WTC11 (cell line): ENCODE data around the gene MRPL14. TPM values are rescaled to one million over a fixed set of nuclear protein-coding genes. Genes with fewer than 3 reads are reported as not detected.

Source experiments
- ATAC-seq: fragments of 200-7000 bp; cut with Tn5 transposase; 2 replicates; pipeline ENCODE4 v1.10.0; 2021; ENCODE audit warnings: mild to moderate bottlenecking, moderate library complexity
- CTCF ChIA-PET: fragments of 300-600 bp; sonication (Branson Sonifier 250); formaldehyde crosslinking; loops from one replicate; lab custom pipeline; 2021; ENCODE audit warnings: antibody characterized with exemption; lab: Charles Lee
- POLR2A ChIA-PET: fragments of 350-600 bp; sonication (Branson Sonifier 250); formaldehyde crosslinking; loops from one replicate; lab custom pipeline; 2021; ENCODE audit warnings: antibody characterized with exemption; lab: Charles Lee
- DNase-seq: peaks from one replicate; pipeline ENCODE4 v3.0.0; 2021; ENCODE audit warnings: low spot score
- H3K27ac Mint-ChIP-seq: 2 replicates; pipeline ENCODE4 v1.8.0; 2021; ENCODE audit warnings: mixed read lengths
- H3K27me3 Mint-ChIP-seq: 2 replicates; pipeline ENCODE4 v1.8.0; 2021; ENCODE audit warnings: low read depth, mild to moderate bottlenecking, moderate library complexity, mixed read lengths
- H3K36me3 Mint-ChIP-seq: 2 replicates; pipeline ENCODE4 v1.8.0; 2021; ENCODE audit warnings: mixed read lengths
- H3K4me1 Mint-ChIP-seq: 2 replicates; pipeline ENCODE4 v1.8.0; 2022; ENCODE audit warnings: mixed read lengths
- H3K4me3 Mint-ChIP-seq: 2 replicates; pipeline ENCODE4 v1.8.0; 2021; ENCODE audit warnings: mild to moderate bottlenecking, moderate library complexity, mixed read lengths
- H3K9me3 Mint-ChIP-seq: 2 replicates; pipeline ENCODE4 v1.8.0; 2021; ENCODE audit warnings: mixed read lengths
- GTF2I ChIP-seq: fragments of 250-450 bp; sonication (Bioruptor Pico); conservative IDR thresholded peaks from 2 replicates; pipeline ENCODE4 v1.4.0; 2021; ENCODE audit warnings: mild to moderate bottlenecking
- HMGA2 ChIP-seq: fragments of 250-450 bp; sonication (Bioruptor Pico); IDR thresholded peaks from 2 replicates; pipeline ENCODE4 v1.4.0; 2021; ENCODE audit warnings: mild to moderate bottlenecking, moderate library complexity
- JAZF1 ChIP-seq: fragments of 250-450 bp; sonication (Bioruptor Pico); IDR thresholded peaks from 2 replicates; pipeline ENCODE4 v1.9.0; 2021; ENCODE audit warnings: moderate library complexity, mild to moderate bottlenecking, inconsistent platforms
- KAT7 ChIP-seq: sonication (generic); formaldehyde crosslinking; IDR thresholded peaks from 2 replicates; pipeline ENCODE4 v1.8.1; 2023; ENCODE audit warnings: missing genetic modification reagents, mild to moderate bottlenecking, borderline replicate concordance
- NR1H2 ChIP-seq: sonication (generic); formaldehyde crosslinking; IDR thresholded peaks from 2 replicates; pipeline ENCODE4 v1.9.0; 2021; ENCODE audit warnings: mild to moderate bottlenecking, moderate library complexity, missing genetic modification reagents
- PRRX2 ChIP-seq: fragments of 250-450 bp; sonication (Bioruptor Pico); IDR thresholded peaks from 2 replicates; pipeline ENCODE4 v1.8.0; 2021; ENCODE audit warnings: mild to moderate bottlenecking
- RELA ChIP-seq: sonication (generic); formaldehyde crosslinking; IDR thresholded peaks from 2 replicates; pipeline ENCODE4 v1.8.1; 2022; ENCODE audit warnings: missing genetic modification reagents, mild to moderate bottlenecking, borderline replicate concordance
- SP1 ChIP-seq: sonication (generic); formaldehyde crosslinking; conservative IDR thresholded peaks from 2 replicates; pipeline ENCODE4 v1.8.1; 2022; ENCODE audit warnings: missing genetic modification reagents
- ZNF121 ChIP-seq: sonication (generic); formaldehyde crosslinking; IDR thresholded peaks from 2 replicates; pipeline ENCODE4 v1.8.0; 2023; ENCODE audit warnings: missing genetic modification reagents
- total RNA-seq: library from RNA; stranded (reverse); gene quantifications from 3 replicates; pipeline ENCODE4 v1.2.3, GENCODE V29; 2021
- TF ChIP-seq, protein P1 (sequence below): sonication (generic); formaldehyde crosslinking; IDR thresholded peaks from 2 replicates; pipeline ENCODE4 v1.8.0; 2023; ENCODE audit warnings: missing genetic modification reagents, mild to moderate bottlenecking, borderline replicate concordance
- TF ChIP-seq, protein P2 (sequence below): fragments of 250-450 bp; sonication (Bioruptor Pico); conservative IDR thresholded peaks from 2 replicates; pipeline ENCODE4 v1.9.0; 2021; ENCODE audit warnings: mild to moderate bottlenecking
- TF ChIP-seq, protein P3 (sequence below): fragments of 200-600 bp; IDR thresholded peaks from 2 replicates; pipeline ENCODE4 v1.8.0; 2022; ENCODE audit warnings: antibody characterized with exemption
- TF ChIP-seq, protein P4 (sequence below): sonication (generic); formaldehyde crosslinking; IDR thresholded peaks from 2 replicates; pipeline ENCODE4 v1.8.1; 2023; ENCODE audit warnings: mild to moderate bottlenecking, missing genetic modification reagents, moderate library complexity

MRPL14 gene
- total RNA-seq, 1 experiment from 2014 or later, result 74.2 TPM

DNA sequence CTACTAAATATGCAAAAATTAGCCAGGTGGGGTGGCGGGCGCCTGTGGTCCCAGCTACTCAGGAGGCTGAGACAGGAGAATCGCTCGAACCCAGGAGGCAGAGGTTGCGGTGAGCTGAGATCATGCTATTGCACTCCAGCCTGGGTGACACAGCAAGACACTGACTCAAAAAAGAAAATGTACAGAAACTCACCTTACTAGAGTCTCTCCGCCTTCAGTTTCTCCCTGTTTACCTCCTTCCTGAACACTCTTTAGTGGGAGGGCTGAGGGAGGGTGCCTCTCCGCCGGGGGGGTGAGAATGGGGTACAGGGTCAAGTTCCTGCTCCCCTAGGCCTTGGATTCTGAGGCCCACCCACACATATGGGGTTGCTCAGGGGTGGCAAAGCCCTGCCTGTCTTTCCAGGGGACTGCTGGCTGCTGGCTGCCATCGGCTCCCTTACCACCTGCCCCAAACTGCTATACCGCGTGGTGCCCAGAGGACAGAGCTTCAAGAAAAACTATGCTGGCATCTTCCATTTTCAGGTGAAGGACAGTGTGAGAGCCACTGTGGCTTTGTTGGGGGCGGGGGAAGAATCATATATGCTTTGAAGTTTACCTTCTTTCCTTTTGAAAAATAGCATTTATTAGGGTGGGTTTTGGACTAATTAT lies 44.8 kb upstream of the MRPL14 start (continued):
- TF ChIP-seq PRRX2 (no peak), KAT7 (CRISPR knock-in tag) (no peak), NR1H2 (CRISPR knock-in tag) (no peak)
- TF ChIP-seq, protein P1, sequence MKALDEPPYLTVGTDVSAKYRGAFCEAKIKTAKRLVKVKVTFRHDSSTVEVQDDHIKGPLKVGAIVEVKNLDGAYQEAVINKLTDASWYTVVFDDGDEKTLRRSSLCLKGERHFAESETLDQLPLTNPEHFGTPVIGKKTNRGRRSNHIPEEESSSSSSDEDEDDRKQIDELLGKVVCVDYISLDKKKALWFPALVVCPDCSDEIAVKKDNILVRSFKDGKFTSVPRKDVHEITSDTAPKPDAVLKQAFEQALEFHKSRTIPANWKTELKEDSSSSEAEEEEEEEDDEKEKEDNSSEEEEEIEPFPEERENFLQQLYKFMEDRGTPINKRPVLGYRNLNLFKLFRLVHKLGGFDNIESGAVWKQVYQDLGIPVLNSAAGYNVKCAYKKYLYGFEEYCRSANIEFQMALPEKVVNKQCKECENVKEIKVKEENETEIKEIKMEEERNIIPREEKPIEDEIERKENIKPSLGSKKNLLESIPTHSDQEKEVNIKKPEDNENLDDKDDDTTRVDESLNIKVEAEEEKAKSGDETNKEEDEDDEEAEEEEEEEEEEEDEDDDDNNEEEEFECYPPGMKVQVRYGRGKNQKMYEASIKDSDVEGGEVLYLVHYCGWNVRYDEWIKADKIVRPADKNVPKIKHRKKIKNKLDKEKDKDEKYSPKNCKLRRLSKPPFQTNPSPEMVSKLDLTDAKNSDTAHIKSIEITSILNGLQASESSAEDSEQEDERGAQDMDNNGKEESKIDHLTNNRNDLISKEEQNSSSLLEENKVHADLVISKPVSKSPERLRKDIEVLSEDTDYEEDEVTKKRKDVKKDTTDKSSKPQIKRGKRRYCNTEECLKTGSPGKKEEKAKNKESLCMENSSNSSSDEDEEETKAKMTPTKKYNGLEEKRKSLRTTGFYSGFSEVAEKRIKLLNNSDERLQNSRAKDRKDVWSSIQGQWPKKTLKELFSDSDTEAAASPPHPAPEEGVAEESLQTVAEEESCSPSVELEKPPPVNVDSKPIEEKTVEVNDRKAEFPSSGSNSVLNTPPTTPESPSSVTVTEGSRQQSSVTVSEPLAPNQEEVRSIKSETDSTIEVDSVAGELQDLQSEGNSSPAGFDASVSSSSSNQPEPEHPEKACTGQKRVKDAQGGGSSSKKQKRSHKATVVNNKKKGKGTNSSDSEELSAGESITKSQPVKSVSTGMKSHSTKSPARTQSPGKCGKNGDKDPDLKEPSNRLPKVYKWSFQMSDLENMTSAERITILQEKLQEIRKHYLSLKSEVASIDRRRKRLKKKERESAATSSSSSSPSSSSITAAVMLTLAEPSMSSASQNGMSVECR (CRISPR knock-in tag), result no peak
- TF ChIP-seq, protein P2, sequence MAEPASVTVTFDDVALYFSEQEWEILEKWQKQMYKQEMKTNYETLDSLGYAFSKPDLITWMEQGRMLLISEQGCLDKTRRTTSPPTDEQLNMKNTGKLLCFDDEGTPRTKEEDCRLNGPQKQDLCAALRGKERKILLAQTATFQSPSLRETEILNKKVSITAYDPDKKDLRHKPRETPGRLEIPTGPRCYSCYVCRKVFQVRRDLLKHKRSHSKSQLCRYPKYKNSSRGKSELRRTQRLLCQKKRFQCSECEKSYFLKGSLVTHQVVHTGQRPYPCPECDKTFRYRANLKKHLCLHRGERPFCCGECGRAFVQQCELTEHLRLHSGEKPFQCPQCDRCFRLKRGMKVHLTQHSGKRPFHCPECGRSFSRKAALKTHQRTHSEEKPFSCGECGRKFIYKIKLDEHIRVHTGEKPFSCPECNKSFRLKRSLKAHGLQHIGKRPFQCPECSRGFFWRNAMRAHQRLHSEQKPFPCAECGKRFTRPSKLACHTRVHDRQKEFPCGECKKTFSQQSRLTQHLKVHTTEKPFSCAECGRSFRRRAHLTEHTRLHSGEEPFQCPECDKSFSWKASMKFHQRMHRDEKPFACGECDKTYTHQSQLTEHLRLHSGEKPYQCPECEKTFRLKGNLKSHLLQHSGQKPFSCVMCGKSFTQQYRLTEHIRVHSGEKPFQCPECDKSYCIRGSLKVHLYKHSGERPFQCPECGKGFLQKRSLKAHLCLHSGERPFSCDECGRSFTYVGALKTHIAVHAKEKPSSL (CRISPR knock-in tag), result no peak
- TF ChIP-seq, protein P3, sequence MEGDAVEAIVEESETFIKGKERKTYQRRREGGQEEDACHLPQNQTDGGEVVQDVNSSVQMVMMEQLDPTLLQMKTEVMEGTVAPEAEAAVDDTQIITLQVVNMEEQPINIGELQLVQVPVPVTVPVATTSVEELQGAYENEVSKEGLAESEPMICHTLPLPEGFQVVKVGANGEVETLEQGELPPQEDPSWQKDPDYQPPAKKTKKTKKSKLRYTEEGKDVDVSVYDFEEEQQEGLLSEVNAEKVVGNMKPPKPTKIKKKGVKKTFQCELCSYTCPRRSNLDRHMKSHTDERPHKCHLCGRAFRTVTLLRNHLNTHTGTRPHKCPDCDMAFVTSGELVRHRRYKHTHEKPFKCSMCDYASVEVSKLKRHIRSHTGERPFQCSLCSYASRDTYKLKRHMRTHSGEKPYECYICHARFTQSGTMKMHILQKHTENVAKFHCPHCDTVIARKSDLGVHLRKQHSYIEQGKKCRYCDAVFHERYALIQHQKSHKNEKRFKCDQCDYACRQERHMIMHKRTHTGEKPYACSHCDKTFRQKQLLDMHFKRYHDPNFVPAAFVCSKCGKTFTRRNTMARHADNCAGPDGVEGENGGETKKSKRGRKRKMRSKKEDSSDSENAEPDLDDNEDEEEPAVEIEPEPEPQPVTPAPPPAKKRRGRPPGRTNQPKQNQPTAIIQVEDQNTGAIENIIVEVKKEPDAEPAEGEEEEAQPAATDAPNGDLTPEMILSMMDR, result no peak

DNA sequence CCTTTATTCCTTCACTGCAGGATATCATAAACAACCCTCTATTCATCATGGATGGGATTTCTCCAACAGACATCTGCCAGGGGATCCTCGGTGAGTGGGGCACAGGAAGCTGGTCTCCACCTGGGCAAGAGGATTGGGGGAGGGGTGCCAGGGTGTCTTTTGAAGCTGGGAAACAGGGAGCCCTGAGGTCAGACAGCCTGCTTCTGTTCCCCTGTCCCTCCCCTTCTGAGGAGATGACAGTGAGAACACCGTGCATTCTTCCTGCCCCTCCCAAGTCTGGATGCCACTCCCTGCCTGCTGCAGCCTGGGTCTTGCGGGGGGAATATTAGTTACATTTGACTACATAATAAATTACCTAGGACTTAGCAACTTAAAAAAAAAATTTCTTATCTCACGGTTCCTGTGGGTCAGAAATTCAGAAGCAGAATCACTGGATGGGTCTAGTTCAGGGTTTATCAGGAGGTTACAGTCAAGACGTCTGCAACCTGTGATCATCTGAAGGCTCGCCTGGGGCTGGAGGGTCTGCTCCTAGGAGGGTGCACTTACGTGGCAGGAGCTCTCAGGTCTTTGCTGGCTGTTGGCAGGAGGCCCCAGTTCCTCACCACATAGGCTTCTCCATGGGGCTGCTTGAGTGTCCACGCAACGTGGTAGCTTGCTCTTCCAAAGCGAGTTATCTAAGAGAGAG lies 42.8 kb upstream of the MRPL14 start:
- Mint-ChIP-seq H3K27me3 (peaks cover 5% of the 10 kb centered on the region; the same call in 1 of the 2 replicates), H3K9me3 (peaks cover 8% of the 10 kb centered on the region), H3K27ac (no peak overlapping the region), H3K4me1 (peaks cover 24% of the 10 kb centered on the region), H3K36me3 (peaks cover 4% of the 10 kb centered on the region; the same call in 1 of the 2 replicates), H3K4me3 (no peak overlapping the region)
- TF ChIP-seq RELA (CRISPR knock-in tag) (no peak), HMGA2 (no peak), SP1 (CRISPR knock-in tag) (no peak), JAZF1 (CRISPR knock-in tag) (no peak), ZNF121 (CRISPR knock-in tag) (no peak), GTF2I (CRISPR knock-in tag) (no peak)
- TF ChIP-seq, protein P4, sequence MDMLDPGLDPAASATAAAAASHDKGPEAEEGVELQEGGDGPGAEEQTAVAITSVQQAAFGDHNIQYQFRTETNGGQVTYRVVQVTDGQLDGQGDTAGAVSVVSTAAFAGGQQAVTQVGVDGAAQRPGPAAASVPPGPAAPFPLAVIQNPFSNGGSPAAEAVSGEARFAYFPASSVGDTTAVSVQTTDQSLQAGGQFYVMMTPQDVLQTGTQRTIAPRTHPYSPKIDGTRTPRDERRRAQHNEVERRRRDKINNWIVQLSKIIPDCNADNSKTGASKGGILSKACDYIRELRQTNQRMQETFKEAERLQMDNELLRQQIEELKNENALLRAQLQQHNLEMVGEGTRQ, result no peak
- ChIA-PET POLR2A (interaction anchor here (1.0 kb wide), 1 partner anchor 49 kb away, joined by 4 read pairs; no protein-coding TSS in a partner anchor), CTCF (interaction anchor here (0.6 to 2.7 kb wide), 6 partner anchors 32 to 143 kb away, joined by 3 to 14 read pairs (median 6); partner anchors contain the start of gene AARS2)
- no peak for DNase-seq
- no peak for ATAC-seq
